OCI-LY7 (cell line): ENCODE measurements around the gene TUSC2.

ENCODE experiments used
- EZH2phosphoT487 ChIP-seq: fragments of 200-600 bp; sonication (generic); IDR thresholded peaks from 2 replicates; pipeline ENCODE4 v1.6.1; 2018; ENCODE audit warnings: low read depth, borderline replicate concordance, mild to moderate bottlenecking, mixed run types, antibody characterized with exemption, low read length, moderate library complexity, mixed read lengths
- TF ChIP-seq, protein P1 (sequence below): fragments of 200-600 bp; sonication (generic); conservative IDR thresholded peaks from 2 replicates; pipeline ENCODE4 v1.5.1; 2014; ENCODE audit warnings: mild to moderate bottlenecking, antibody characterized with exemption, low read length, moderate library complexity, mixed read lengths

DNA sequence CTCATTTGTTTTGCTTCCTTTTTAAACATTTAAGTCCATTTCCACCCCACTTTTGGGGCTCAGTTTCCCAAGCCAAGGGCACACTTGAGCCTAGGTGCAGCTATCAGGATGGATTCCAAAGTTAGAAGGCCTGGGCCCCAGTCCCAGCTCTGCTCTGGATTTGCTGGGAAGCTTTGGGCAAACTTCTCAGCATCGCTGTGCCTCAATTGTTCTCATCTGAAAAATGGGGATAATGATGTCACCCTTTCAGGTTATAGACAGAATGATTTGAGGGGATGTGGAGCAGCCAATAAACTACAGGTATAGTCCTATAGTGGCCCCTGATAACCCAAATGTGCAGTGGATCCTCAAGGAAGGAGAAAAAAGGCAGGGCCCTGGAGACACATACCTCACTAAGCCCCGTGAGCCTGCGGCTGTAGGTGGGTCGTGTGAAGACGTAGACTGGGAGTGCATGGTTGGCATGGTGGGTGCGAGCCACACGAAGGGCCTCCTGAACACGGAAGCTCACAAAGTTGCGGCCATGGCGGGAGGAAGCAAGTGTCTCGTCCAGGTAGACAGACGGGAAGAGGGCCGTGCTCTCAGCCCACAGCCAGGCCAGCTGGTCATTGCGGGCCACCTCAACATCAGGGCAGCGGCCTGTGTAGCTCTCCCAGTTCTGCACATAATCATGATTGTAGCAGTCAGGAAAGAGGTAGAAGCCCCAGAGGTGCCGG, 8.7 kb downstream of the TUSC2 start:
- TF ChIP-seq, protein P1, sequence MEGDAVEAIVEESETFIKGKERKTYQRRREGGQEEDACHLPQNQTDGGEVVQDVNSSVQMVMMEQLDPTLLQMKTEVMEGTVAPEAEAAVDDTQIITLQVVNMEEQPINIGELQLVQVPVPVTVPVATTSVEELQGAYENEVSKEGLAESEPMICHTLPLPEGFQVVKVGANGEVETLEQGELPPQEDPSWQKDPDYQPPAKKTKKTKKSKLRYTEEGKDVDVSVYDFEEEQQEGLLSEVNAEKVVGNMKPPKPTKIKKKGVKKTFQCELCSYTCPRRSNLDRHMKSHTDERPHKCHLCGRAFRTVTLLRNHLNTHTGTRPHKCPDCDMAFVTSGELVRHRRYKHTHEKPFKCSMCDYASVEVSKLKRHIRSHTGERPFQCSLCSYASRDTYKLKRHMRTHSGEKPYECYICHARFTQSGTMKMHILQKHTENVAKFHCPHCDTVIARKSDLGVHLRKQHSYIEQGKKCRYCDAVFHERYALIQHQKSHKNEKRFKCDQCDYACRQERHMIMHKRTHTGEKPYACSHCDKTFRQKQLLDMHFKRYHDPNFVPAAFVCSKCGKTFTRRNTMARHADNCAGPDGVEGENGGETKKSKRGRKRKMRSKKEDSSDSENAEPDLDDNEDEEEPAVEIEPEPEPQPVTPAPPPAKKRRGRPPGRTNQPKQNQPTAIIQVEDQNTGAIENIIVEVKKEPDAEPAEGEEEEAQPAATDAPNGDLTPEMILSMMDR = no peak
- TF ChIP-seq EZH2phosphoT487 = no peak
